Testis (tissue), 2 donors: ENCODE results near the gene SLC1A3.

Experiments
- POLR2A ChIP-seq: fragments of 450-650 bp; IDR thresholded peaks from one replicate; pipeline ENCODE4 v1.6.1; 2017; ENCODE audit warnings: antibody characterized with exemption, mild to moderate bottlenecking, moderate library complexity
- TF ChIP-seq, protein P1 (sequence below), 3 experiments: fragments of 450-650 bp in 2 of 3; fragments of 200-600 bp in 1 of 3; sonication (generic) in 1 of 3; IDR thresholded peaks; one replicate each; pipeline ENCODE4 v1.5.1; 2016 to 2019; ENCODE audit warnings: antibody characterized with exemption in 3 of 3, mild to moderate bottlenecking in 2 of 3, moderate library complexity in 1 of 3

DNA sequence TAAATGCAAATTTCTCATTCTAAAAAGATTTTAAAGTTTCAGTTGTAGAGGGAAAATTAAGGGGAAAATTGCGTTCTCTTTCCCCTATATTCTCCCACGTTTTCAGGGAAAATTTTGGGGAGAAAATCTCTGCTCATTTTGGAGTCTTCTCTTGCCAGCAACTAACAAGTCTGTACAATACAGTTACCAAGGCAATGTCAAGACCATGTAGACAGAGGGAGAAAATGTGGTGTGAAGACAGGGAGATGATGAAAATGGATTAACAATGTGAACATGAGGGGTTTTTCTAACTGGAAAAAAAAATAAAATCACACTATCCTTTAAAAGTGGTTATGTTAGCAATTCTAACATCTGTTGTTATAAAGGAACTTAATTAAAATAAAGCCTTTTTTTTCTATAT is 22.3 kb downstream of the SLC1A3 start:
- TF ChIP-seq, protein P1, sequence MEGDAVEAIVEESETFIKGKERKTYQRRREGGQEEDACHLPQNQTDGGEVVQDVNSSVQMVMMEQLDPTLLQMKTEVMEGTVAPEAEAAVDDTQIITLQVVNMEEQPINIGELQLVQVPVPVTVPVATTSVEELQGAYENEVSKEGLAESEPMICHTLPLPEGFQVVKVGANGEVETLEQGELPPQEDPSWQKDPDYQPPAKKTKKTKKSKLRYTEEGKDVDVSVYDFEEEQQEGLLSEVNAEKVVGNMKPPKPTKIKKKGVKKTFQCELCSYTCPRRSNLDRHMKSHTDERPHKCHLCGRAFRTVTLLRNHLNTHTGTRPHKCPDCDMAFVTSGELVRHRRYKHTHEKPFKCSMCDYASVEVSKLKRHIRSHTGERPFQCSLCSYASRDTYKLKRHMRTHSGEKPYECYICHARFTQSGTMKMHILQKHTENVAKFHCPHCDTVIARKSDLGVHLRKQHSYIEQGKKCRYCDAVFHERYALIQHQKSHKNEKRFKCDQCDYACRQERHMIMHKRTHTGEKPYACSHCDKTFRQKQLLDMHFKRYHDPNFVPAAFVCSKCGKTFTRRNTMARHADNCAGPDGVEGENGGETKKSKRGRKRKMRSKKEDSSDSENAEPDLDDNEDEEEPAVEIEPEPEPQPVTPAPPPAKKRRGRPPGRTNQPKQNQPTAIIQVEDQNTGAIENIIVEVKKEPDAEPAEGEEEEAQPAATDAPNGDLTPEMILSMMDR (IDR thresholded peaks at IDR 0.05) = no peak
- no peak for TF ChIP-seq POLR2A
